PC-3 (cell line): ENCODE results near the gene RAI1. TPM values are rescaled to one million over a fixed set of nuclear protein-coding genes. Genes with fewer than 3 reads are reported as not detected.

Experiments
- ATAC-seq: fragments of 200-7000 bp; cut with Tn5 transposase; 2 replicates; pipeline ENCODE4 v1.9.1; 2020; ENCODE audit warnings: mild to moderate bottlenecking, moderate library complexity
- BruUV-seq: library from RNA; stranded (reverse); fragments of 400-500 nt; replicated peaks from 2 replicates; lab custom pipeline; 2021; lab: Mats Ljungman, UMichigan
- CTCF ChIA-PET: fragments of 300-600 bp; sonication (Branson Sonifier 250); formaldehyde crosslinking; loops from one replicate; lab custom pipeline; 2022; ENCODE audit warnings: antibody characterized with exemption; lab: Charles Lee
- POLR2A ChIA-PET: fragments of 300-600 bp; sonication (Branson Sonifier 250); formaldehyde crosslinking; loops from one replicate; lab custom pipeline; 2022; ENCODE audit warnings: antibody characterized with exemption; ENCODE audit not compliant: unreplicated experiment; lab: Charles Lee
- DNase-seq: peaks from one replicate; pipeline ENCODE4 v3.0.0-alpha.2; 2015
- H2AFZ ChIP-seq: fragments of 300-600 bp; sonication (generic); 2 replicates; pipeline ENCODE4 v1.6.0; 2016; ENCODE audit warnings: antibody characterized with exemption, low read length
- H3F3A ChIP-seq: fragments of 300-600 bp; sonication (generic); one replicate; pipeline ENCODE4 v1.6.0; 2017; ENCODE audit warnings: antibody characterized with exemption, low read length, control low read depth, mild to moderate bottlenecking; ENCODE audit not compliant: unreplicated experiment
- H3K27ac ChIP-seq: fragments of 300-600 bp; sonication (generic); 2 replicates; pipeline ENCODE4 v1.5.1; 2016; ENCODE audit warnings: mild to moderate bottlenecking, low read length
- H3K27me3 ChIP-seq: fragments of 300-600 bp; sonication (generic); 2 replicates; pipeline ENCODE4 v1.6.1; 2016; ENCODE audit warnings: low read length, mixed read lengths
- H3K36me3 ChIP-seq: fragments of 300-600 bp; sonication (generic); 2 replicates; pipeline ENCODE4 v1.6.1; 2016; ENCODE audit warnings: low read depth, mixed run types, low read length, mixed read lengths
- H3K4me1 ChIP-seq: fragments of 300-600 bp; sonication (generic); 2 replicates; pipeline ENCODE4 v1.5.1; 2016; ENCODE audit warnings: low read length; ENCODE audit not compliant: insufficient read depth
- H3K4me2 ChIP-seq: fragments of 300-600 bp; sonication (generic); 2 replicates; pipeline ENCODE4 v1.6.0; 2016; ENCODE audit warnings: low read length
- H3K4me3 ChIP-seq: fragments of 300-600 bp; sonication (generic); 2 replicates; pipeline ENCODE4 v1.5.1; 2016; ENCODE audit warnings: mild to moderate bottlenecking, low read length, mixed read lengths
- H3K79me2 ChIP-seq: fragments of 300-600 bp; sonication (generic); 2 replicates; pipeline ENCODE4 v1.6.1; 2017; ENCODE audit warnings: low read length, mixed read lengths
- H3K9ac ChIP-seq: fragments of 300-600 bp; sonication (generic); 2 replicates; pipeline ENCODE4 v1.6.0; 2016; ENCODE audit warnings: mild to moderate bottlenecking, low read length
- H3K9me2 ChIP-seq: fragments of 300-600 bp; sonication (generic); replicated peaks from 2 replicates; pipeline ENCODE4 v1.6.1; 2016; ENCODE audit warnings: mixed run types, low read length, mixed read lengths
- H3K9me3 ChIP-seq: fragments of 300-600 bp; sonication (generic); 2 replicates; pipeline ENCODE4 v1.6.1; 2016; ENCODE audit warnings: low read length, mixed read lengths
- H4K20me1 ChIP-seq: fragments of 300-600 bp; sonication (generic); 2 replicates; pipeline ENCODE4 v1.6.1; 2016; ENCODE audit warnings: low read length, mixed read lengths
- EZH2 ChIP-seq: fragments of 300-600 bp; sonication (generic); IDR thresholded peaks from one replicate; pipeline ENCODE4 v1.6.1; 2017; ENCODE audit warnings: antibody characterized with exemption, mild to moderate bottlenecking, low read length; ENCODE audit not compliant: unreplicated experiment
- EZH2phosphoT487 ChIP-seq: fragments of 300-600 bp; sonication (generic); IDR thresholded peaks from 2 replicates; pipeline ENCODE4 v1.6.1; 2018; ENCODE audit warnings: mild to moderate bottlenecking, antibody characterized with exemption, low read length, borderline replicate concordance
- intact Hi-C: fragments of 100-400 bp; cut with micrococcal nuclease; formaldehyde crosslinking; loops from 2 replicates; pipeline ENCODE4 v1.9.0; 2023
- total RNA-seq: library from RNA; depleted of rRNA; stranded (reverse); fragments of >200 nt; gene quantifications from 2 replicates; pipeline ENCODE4 v1.2.3, GENCODE V29; 2014
- TF ChIP-seq, protein P1 (sequence below): fragments of 300-600 bp; sonication (generic); conservative IDR thresholded peaks from 2 replicates; pipeline ENCODE4 v1.5.1; 2017; ENCODE audit warnings: antibody characterized with exemption, low read depth, mild to moderate bottlenecking, low read length

Gene RAI1
- total RNA-seq, 1 experiment from 2014 or later, result 33.0 TPM

DNA sequence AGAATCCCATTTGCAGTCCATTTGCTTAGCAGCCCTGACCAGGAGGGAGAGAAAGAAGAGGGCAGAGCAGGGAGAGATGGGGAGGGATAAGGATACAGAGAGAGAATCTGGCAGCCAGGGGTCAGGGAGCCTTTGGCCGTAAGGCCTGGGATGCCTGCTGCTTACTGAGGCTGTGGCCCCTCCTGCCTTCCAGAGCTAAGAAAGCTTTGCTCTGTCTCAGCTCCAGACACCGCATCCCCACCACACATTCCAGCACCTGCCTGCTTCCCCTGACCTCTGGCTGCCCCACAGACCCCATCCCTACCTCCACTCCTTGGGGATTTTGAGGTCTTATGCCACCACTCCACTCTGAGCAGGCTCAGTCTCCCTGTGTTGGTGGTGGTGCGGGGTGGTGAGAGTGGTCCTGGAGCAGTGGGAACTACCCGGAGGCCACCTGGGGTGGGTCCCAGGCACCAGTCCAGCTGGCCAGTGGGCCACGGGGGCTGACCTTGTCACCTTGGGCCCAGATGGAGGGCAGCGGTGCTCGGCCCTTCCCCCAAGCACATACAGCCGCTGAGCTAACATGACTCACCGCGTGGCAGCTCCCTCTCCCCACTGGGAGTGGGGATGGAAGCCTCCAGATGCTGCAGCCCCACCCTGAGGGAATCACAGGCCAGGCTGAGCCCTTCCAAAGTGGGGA is 58.3 kb downstream of the RAI1 start:
- H3K9ac ChIP-seq, result 0 out of 2 replicates have a peak overlapping the region, but pooled peaks have one; percentile 6
- CTCF ChIA-PET, result no interaction called here

DNA sequence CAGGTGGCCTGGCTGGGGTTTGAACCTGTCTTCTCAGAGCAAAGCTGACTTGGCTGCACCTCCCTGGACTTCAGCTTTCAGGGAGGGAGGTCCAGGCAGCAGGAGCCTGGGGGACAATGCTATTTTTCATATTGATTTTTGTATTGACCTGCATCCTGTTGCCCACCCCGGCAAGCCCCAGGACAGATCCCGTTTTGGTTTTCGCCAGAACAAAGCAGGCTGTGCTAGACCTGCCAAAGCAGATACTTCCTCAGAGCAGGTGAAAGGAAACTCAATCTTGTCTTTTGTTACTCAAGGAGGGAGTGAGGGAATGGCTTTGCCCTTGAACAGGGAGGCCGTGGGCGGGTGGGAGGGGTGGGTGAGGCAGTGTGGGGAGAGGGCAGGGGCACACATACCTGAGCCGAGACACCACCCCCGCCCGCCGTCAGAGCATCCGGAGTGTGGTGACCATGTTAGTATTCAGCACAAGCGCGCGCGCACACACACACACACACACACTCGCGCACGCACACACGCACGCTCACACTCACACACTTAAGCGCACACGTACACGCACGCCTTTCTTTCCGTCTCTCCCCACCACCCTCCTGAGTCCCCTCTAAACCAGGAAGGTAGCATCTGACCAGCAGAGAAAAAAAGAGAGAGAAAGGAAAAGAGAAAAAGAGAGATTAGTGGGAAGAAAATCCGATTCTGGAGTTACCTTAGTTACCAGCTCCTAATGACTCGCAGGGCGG is 59.5 kb downstream of the RAI1 start:
- H3K27ac ChIP-seq, result no peak overlapping the region
- intact Hi-C loops, result no loop called here

More for the DNA sequence above, 58.3 kb downstream of the RAI1 start:
- Histone ChIP-seq H3K27me3 (no peaks in the 10 kb centered on the region), H3K27ac (no peak overlapping the region), H3K79me2 (peaks cover 85% of the 10 kb centered on the region), H3K36me3 (no peaks in the 10 kb centered on the region), H3F3A (no peaks in the 10 kb centered on the region), H4K20me1 (peaks cover 9% of the 10 kb centered on the region; the same call in 1 of the 2 replicates), H3K4me1 (peaks cover 19% of the 10 kb centered on the region), H3K4me2 (peak overlapping the region; percentile 42), H3K9me3 (no peaks in the 10 kb centered on the region), H3K4me3 (no peak overlapping the region), H3K9me2 (no peaks in the 10 kb centered on the region), H2AFZ (no peak overlapping the region)
- DNase-seq (peak; percentile 57), ATAC-seq (peak; percentile 91)
- BruUV-seq, result no TSS peak
- TF ChIP-seq, protein P1, sequence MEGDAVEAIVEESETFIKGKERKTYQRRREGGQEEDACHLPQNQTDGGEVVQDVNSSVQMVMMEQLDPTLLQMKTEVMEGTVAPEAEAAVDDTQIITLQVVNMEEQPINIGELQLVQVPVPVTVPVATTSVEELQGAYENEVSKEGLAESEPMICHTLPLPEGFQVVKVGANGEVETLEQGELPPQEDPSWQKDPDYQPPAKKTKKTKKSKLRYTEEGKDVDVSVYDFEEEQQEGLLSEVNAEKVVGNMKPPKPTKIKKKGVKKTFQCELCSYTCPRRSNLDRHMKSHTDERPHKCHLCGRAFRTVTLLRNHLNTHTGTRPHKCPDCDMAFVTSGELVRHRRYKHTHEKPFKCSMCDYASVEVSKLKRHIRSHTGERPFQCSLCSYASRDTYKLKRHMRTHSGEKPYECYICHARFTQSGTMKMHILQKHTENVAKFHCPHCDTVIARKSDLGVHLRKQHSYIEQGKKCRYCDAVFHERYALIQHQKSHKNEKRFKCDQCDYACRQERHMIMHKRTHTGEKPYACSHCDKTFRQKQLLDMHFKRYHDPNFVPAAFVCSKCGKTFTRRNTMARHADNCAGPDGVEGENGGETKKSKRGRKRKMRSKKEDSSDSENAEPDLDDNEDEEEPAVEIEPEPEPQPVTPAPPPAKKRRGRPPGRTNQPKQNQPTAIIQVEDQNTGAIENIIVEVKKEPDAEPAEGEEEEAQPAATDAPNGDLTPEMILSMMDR, result no peak
- TF ChIP-seq EZH2 (no peak), EZH2phosphoT487 (no peak)
- intact Hi-C loops, result no loop called here
- POLR2A ChIA-PET, result no interaction called here

DNA sequence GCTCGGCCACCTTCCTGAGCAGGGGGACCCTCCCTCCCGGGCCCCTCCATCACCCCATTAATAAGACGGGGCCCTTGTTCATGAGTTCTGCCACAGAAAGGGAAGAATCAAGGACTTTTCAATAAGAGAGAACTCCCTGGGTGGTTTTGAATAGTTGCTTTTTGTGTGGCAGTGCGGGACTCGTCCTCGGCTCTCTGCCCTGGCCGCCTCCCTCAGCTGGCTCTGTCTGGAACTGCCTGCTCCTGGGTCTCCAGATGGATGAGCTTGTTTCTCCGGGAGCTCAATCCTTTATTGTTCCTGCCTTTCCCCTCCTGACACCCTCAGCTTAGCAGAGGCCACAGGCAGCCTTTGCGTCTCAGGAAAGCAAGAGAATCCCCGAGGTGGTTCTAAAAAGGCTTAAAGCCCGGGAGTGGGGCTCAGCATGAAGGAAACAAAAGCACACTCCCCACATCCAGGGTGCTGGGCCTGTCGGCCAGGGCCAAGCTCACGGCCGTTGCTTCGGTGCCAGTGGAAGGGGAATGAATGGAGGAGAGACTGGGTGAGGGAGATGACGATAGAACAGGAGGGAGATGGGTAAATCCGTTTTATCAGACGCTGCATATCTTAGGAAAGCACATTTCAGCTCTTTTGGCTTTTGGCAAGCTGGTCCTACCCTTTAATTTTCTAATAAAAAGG is 60.2 kb downstream of the RAI1 start:
- intact Hi-C loops, result no loop called here
- Histone ChIP-seq H3K9me2 (no peaks in the 10 kb centered on the region), H2AFZ (no peak overlapping the region), H3K4me3 (no peak overlapping the region), H3K27ac (no peak overlapping the region), H3K36me3 (no peaks in the 10 kb centered on the region), H4K20me1 (peaks cover 9% of the 10 kb centered on the region; the same call in 1 of the 2 replicates), H3F3A (no peaks in the 10 kb centered on the region), H3K27me3 (no peaks in the 10 kb centered on the region), H3K4me2 (no peak overlapping the region), H3K79me2 (peaks cover 84% of the 10 kb centered on the region), H3K9me3 (no peaks in the 10 kb centered on the region), H3K4me1 (peaks cover 19% of the 10 kb centered on the region), H3K9ac (no peak overlapping the region)
- no peak for TF ChIP-seq EZH2phosphoT487
- TF ChIP-seq, protein P1, result no peak
- TF ChIP-seq EZH2, result no peak
- POLR2A ChIA-PET, result no interaction called here
- ATAC-seq, result no peak
- CTCF ChIA-PET, result no interaction called here
- no TSS peak for BruUV-seq
- DNase-seq, result no peak

More for the DNA sequence above, 59.5 kb downstream of the RAI1 start:
- no peaks in the 10 kb centered on the region for H3K9me2 ChIP-seq
- no peaks in the 10 kb centered on the region for H3K27me3 ChIP-seq
- no peaks in the 10 kb centered on the region for H3K36me3 ChIP-seq
- no peaks in the 10 kb centered on the region for H3F3A ChIP-seq
- no peak for TF ChIP-seq EZH2phosphoT487
- ChIA-PET CTCF (no interaction called here), POLR2A (no interaction called here)
- ATAC-seq (no peak), DNase-seq (no peak)
- no peak overlapping the region for H3K4me2 ChIP-seq
- BruUV-seq, result no TSS peak
- H3K9me3 ChIP-seq, result no peaks in the 10 kb centered on the region
- peaks cover 89% of the 10 kb centered on the region for H3K79me2 ChIP-seq
- H2AFZ ChIP-seq, result no peak overlapping the region
- no peak overlapping the region for H3K9ac ChIP-seq
- H3K4me3 ChIP-seq, result no peak overlapping the region
- peaks cover 9% of the 10 kb centered on the region; the same call in 1 of the 2 replicates for H4K20me1 ChIP-seq
- peaks cover 19% of the 10 kb centered on the region for H3K4me1 ChIP-seq
